Left lung (tissue), 10 donors: ENCODE data around the gene NEB. TPM values are rescaled to one million over a fixed set of nuclear protein-coding genes. Genes with fewer than 3 reads are reported as not detected.
"Not testable (repeated sequence)": the region's sequence is repeated elsewhere in the genome, so short reads cannot be mapped to it uniquely, and the experiment has no call there.

Experiments
- ATAC-seq: fragments of 200-7000 bp; cut with Tn5 transposase; one replicate; pipeline ENCODE4 v1.9.1; 2020; ENCODE audit warnings: moderate library complexity
- DNase-seq, 4 donors: peaks; one replicate each; pipeline ENCODE4 v3.0.0-alpha.2; 2013 to 2020
- H3K27ac ChIP-seq, 2 donors: fragments of 200-600 bp; sonication (generic) in 1 of 2; one replicate each; pipeline versions ENCODE4 v1.5.0 to v1.8.0; 2020 to 2021
- H3K27me3 ChIP-seq, 2 donors: fragments of 200-600 bp; sonication (generic) in 1 of 2; one replicate each; pipeline versions ENCODE4 v1.5.0 to v1.8.0; 2020 to 2021
- H3K36me3 ChIP-seq, 2 donors: fragments of 200-600 bp; sonication (generic) in 1 of 2; one replicate each; pipeline versions ENCODE4 v1.5.0 to v1.8.0; 2020 to 2021
- H3K4me1 ChIP-seq, 2 donors: fragments of 200-600 bp; one replicate each; pipeline ENCODE4 v1.8.0; 2021
- H3K4me3 ChIP-seq, 2 donors: fragments of 200-600 bp; sonication (generic) in 1 of 2; one replicate each; pipeline versions ENCODE4 v1.5.0 to v1.8.0; 2020 to 2021; ENCODE audit warnings: mild to moderate bottlenecking in 1 of 2
- H3K9me3 ChIP-seq, 2 donors: fragments of 200-600 bp; sonication (generic) in 1 of 2; one replicate each; pipeline versions ENCODE4 v1.5.0 to v1.8.0; 2020 to 2021
- CTCF ChIP-seq, 2 donors: fragments of 200-600 bp; sonication (generic) in 1 of 2; IDR thresholded peaks; one replicate each; pipeline versions ENCODE4 v1.5.0 to v1.8.0; 2021; ENCODE audit warnings: antibody characterized with exemption in 2 of 2
- intact Hi-C, 2 donors: fragments of 100-400 bp; cut with DNase I; formaldehyde crosslinking; loops; one replicate each; pipeline versions ENCODE4 v1.11.2 to v1.14.2; 2022
- polyA plus RNA-seq, 6 donors: library from polyadenylated mRNA; unstranded; fragments of 120-200 nt; gene quantifications; one replicate each; pipeline ENCODE4 v1.2.1, GENCODE V29; 2013; ENCODE audit not compliant: insufficient read length in 6 of 6
- total RNA-seq, 2 donors: library from RNA; stranded (reverse); fragmentation: NEBNext Ultra II Directional; extraction: Animal tissue kit (Norgen Biotek cat#: 25700); gene quantifications; one replicate each; pipeline ENCODE4 v1.2.1, GENCODE V29; 2021
- donor health status: DM: no; HTN: yes; CAD: no.
- donor health status: DM: no; HTN: no; CAD: no.

The NEB gene
- total and polyA plus RNA-seq, 8 donors, result 1.3 to 9.7 (median 6.6) TPM

GRCh38 chr2:151649966-151650365, 84.3 kb downstream of the NEB start:
- H3K36me3 ChIP-seq, result no peaks in the 10 kb centered on the region
- H3K9me3 ChIP-seq, result peaks cover 0 to 7% of the 10 kb centered on the region in 2 donors
- no peak overlapping the region for H3K27ac ChIP-seq
- intact Hi-C loops, result no loop called here
- H3K4me1 ChIP-seq, result peaks cover 0 to 4% of the 10 kb centered on the region in 2 donors
- H3K4me3 ChIP-seq, result no peak overlapping the region
- no peak for DNase-seq
- no peaks in the 10 kb centered on the region for H3K27me3 ChIP-seq
- no peak for TF ChIP-seq CTCF (IDR thresholded peaks at IDR 0.05)
- ATAC-seq, result no peak

- ATAC-seq (no peak), DNase-seq (no peak)
- H3K27ac ChIP-seq, result no peak overlapping the region
- no peaks in the 10 kb centered on the region for H3K27me3 ChIP-seq
- H3K36me3 ChIP-seq, result no peaks in the 10 kb centered on the region
- no peak overlapping the region for H3K4me3 ChIP-seq
- H3K4me1 ChIP-seq, result peaks cover 0 to 4% of the 10 kb centered on the region in 2 donors
- intact Hi-C loops, result no loop called here
- peaks cover 0 to 7% of the 10 kb centered on the region in 2 donors for H3K9me3 ChIP-seq
- no peak for TF ChIP-seq CTCF (IDR thresholded peaks at IDR 0.05)
Observed at GRCh38 chr2:151649400-151649799, 84.9 kb downstream of the NEB start.

DNA sequence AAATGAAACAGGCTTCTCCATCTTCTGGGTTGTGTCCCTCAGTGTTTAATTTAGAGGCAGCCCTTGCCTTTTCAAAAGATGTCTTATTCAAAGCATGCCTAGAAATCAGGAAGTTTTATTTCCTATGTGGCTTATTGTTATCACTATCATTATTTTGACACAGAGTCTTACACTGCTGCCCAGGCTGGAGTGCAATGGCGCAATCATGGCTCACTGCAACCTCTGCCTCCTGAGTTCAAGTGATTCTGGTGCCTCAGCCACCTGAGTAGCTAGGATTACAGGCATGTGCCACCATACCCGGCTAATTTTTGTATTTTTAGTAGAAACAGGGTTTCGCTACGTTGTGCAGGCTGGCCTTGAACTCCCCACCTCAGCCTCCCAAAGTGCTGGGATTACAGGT, 87.8 kb downstream of the NEB start:
- intact Hi-C loops, H3K27me3 ChIP-seq, H3K27ac ChIP-seq, H3K4me1 ChIP-seq, H3K9me3 ChIP-seq, H3K4me3 ChIP-seq, H3K36me3 ChIP-seq, DNase-seq, ATAC-seq: not testable (repeated sequence)

- H3K36me3 ChIP-seq, result no peaks in the 10 kb centered on the region
- no peak overlapping the region for H3K4me3 ChIP-seq
- ATAC-seq (no peak), DNase-seq (no peak)
- no peak overlapping the region for H3K27ac ChIP-seq
- peaks cover 0 to 7% of the 10 kb centered on the region in 2 donors for H3K9me3 ChIP-seq
- intact Hi-C loops, result no loop called here
- no peaks in the 10 kb centered on the region for H3K27me3 ChIP-seq
- no peak for TF ChIP-seq CTCF (IDR thresholded peaks at IDR 0.05)
- peaks cover 0 to 4% of the 10 kb centered on the region in 2 donors for H3K4me1 ChIP-seq
Observed at GRCh38 chr2:151644580-151644979, 89.7 kb downstream of the NEB start.

DNA sequence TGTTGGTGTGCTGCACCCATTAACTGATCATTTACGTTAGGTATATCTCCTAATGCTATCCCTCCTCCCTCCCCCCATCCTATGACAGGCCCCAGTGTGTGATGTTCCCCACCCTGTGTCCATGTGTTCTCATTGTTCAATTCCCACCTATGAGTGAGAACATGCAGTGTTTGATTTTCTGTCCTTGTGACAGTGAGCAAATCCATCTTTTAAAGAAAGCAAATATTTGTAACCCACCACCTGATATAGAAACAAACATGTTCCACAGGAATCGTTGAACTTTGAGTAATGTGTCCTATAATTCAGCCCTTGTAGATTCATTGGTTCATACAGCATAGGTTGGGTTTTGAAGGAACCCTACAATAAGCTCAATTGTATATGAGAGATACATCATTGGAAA, 92.4 kb downstream of the NEB start:
- H3K4me1 ChIP-seq, result peaks cover 0 to 21% of the 10 kb centered on the region in 2 donors
- DNase-seq, ATAC-seq, H3K36me3 ChIP-seq, H3K27me3 ChIP-seq, H3K9me3 ChIP-seq, intact Hi-C loops, H3K27ac ChIP-seq, H3K4me3 ChIP-seq: not testable (repeated sequence)

DNA sequence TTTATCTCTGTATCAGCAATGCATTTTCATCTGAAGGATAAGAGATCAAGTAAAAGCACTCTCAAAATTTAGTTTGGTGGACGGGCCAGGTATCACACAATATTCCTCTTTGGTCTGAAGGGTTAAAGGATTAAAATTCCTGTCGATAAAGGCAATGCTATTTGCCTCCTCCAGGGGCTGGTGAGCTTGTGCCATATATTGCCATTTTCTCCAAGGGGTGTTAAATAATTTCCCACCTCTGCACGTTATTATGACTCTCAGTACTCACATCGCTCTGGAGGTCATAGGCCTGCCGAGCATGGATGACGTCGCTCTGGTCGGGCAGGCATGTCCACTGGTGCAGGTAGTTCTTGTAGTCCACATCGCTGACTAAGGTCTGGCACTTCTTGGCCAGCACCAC, 94.2 kb downstream of the NEB start:
- TF ChIP-seq CTCF (IDR thresholded peaks at IDR 0.05), result no peak
- intact Hi-C loops, result no loop called here
- peaks cover 0 to 3% of the 10 kb centered on the region in 2 donors for H3K9me3 ChIP-seq
- peaks cover 0 to 17% of the 10 kb centered on the region in 2 donors for H3K4me1 ChIP-seq
- H3K36me3 ChIP-seq, result no peaks in the 10 kb centered on the region
- DNase-seq, result no peak
- no peak for ATAC-seq
- H3K27ac ChIP-seq, result no peak overlapping the region
- no peak overlapping the region for H3K4me3 ChIP-seq
- H3K27me3 ChIP-seq, result no peaks in the 10 kb centered on the region
